ENCODE results near the gene GFI1. TPM values are rescaled to one million over a fixed set of nuclear protein-coding genes. Genes with fewer than 3 reads are reported as not detected.

Gene GFI1
- total and polyA plus RNA-seq, 2 of the 8 experiments (the other 6 are each of a cell fraction or from before 2014, with no cell fraction given): 0.08 to 0.17 TPM

- TF ChIP-seq CHD7 (IDR thresholded peaks at IDR 0.05; ENCODE audit: insufficient replicate concordance, low read length) (no peak), SUZ12 (IDR thresholded peaks at IDR 0.05; ENCODE audit: low read length) (no peak), RAD21 (IDR thresholded peaks at IDR 0.05 in 1 of 2, conservative IDR thresholded peaks at IDR 0.05 in 1 of 2; ENCODE audit: low read depth in 2 of 2, low read length in 2 of 2) (no peak), TAF7 (optimal IDR thresholded peaks at IDR 0.05; ENCODE audit: borderline replicate concordance, low read depth, low read length) (no peak), SRF (IDR thresholded peaks at IDR 0.05; ENCODE audit: low read depth, low read length) (no peak), BCL11A (IDR thresholded peaks at IDR 0.05; ENCODE audit: low read depth in 2 of 2, low read length in 2 of 2) (no peak), TAF1 (IDR thresholded peaks at IDR 0.05; ENCODE audit: low read depth, low read length) (no peak), KDM4A (IDR thresholded peaks at IDR 0.05; ENCODE audit: low read depth, low read length, severe bottlenecking) (no peak)
- TF ChIP-seq, protein P1, sequence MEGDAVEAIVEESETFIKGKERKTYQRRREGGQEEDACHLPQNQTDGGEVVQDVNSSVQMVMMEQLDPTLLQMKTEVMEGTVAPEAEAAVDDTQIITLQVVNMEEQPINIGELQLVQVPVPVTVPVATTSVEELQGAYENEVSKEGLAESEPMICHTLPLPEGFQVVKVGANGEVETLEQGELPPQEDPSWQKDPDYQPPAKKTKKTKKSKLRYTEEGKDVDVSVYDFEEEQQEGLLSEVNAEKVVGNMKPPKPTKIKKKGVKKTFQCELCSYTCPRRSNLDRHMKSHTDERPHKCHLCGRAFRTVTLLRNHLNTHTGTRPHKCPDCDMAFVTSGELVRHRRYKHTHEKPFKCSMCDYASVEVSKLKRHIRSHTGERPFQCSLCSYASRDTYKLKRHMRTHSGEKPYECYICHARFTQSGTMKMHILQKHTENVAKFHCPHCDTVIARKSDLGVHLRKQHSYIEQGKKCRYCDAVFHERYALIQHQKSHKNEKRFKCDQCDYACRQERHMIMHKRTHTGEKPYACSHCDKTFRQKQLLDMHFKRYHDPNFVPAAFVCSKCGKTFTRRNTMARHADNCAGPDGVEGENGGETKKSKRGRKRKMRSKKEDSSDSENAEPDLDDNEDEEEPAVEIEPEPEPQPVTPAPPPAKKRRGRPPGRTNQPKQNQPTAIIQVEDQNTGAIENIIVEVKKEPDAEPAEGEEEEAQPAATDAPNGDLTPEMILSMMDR (IDR thresholded peaks at IDR 0.05; ENCODE audit: control extremely low read depth in 1 of 3, insufficient read depth in 1 of 3, low read depth in 1 of 3, low read length in 3 of 3): no peak
These were observed 44.4 kb downstream of the GFI1 start (continued) for GRCh38 chr1:92442351-92442750.

Measured in H1 (cell line).